NB4 (cell line): ENCODE results near the gene SH3GL3.

Experiments
- DNase-seq: peaks from one replicate; pipeline ENCODE4 v3.0.0; 2010; ENCODE audit warnings: low read depth
- H3K4me3 ChIP-seq: one replicate; pipeline ENCODE4 v1.5.1; 2011; ENCODE audit warnings: mild to moderate bottlenecking, low read depth, low read length, moderate library complexity
- CTCF ChIP-seq: IDR thresholded peaks from one replicate; pipeline ENCODE4 v1.5.1; 2012; ENCODE audit warnings: low read depth, low read length
- MAX ChIP-seq: IDR thresholded peaks from 2 replicates; pipeline ENCODE4 v1.6.1; 2011; ENCODE audit warnings: low read depth, low read length
- MYC ChIP-seq: IDR thresholded peaks from 2 replicates; pipeline ENCODE4 v1.6.1; 2011; ENCODE audit warnings: low read depth, low read length
- POLR2A ChIP-seq: IDR thresholded peaks from 2 replicates; pipeline ENCODE4 v1.6.1; 2011; ENCODE audit warnings: mild to moderate bottlenecking; ENCODE audit not compliant: insufficient read length; ENCODE audit errors: extremely low read depth

Gene SH3GL3

DNA sequence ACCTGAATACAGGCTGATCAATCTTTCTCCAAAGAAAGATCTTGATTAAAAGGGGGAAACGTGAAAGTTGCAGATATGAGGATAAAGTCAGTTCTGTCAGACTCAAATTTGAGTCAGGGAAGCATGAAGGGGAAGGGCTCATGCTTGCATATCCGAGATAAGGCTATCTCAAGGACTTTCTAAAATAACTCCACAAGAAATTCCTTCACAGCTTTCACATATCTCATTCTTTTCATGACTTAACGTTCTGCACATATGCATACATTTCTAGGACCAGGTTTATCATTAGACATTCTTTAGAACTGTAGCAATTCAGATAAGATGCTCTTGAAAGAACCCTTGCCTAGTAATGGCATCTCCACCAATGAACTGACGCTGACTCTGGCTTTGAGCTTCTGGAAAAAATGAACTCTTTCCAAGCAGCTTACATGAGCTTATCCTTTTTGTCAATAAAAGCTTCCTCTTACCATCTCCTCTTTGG lies 15.9 kb downstream of the SH3GL3 start:
- no peak overlapping the region for H3K4me3 ChIP-seq
- no peak for TF ChIP-seq CTCF
- no peak for TF ChIP-seq POLR2A
- no peak for TF ChIP-seq MAX
- TF ChIP-seq MYC = no peak
- no peak for DNase-seq

DNA sequence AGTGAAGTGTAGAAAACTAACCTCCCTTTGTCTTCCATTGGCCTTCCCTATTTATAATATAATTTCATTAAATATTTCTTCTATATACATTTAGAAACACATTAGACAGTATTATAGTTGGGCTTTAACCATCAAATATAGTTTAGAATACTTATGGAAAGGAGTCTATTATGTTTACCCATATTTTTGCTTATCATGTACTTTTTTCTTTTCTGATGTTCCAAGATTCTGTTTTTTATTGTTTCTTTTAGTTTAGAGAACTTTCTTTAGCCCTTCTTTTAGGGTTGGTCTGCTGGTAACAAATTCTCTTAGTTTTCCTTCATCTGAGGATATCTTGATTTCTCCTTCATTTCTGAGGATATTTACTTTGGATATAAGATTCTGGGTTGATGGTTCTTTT lies 23.7 kb downstream of the SH3GL3 start:
- H3K4me3 ChIP-seq = no peak overlapping the region
- DNase-seq = no peak
- TF ChIP-seq CTCF (no peak), MAX (no peak)

- no peak overlapping the region for H3K4me3 ChIP-seq
- TF ChIP-seq MAX = no peak
- no peak for TF ChIP-seq CTCF
- TF ChIP-seq POLR2A = no peak
- TF ChIP-seq MYC = no peak
- no peak for DNase-seq
These were observed 24.2 kb downstream of the SH3GL3 start for GRCh38 chr15:83471307-83471866.

DNA sequence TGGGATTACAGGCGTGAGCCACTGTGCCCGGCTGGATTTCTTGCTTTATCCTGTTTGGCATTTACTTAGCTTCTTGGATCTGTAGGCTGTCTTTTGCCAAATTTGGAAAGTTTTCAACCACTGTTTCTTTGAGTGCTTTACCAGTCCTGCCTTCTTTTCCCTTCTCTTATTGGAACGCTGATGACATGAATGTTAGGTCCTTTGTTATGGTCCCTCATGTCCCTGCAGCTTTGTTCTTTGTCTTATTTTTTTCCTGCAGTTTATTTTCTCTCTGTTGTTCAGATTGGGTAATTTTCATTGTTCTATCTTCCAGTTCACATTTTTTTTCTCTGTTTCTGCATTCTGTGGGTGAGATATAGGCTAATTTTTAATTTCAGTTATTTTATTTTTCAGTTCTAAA lies 25.0 kb downstream of the SH3GL3 start:
- DNase-seq = no peak
- TF ChIP-seq MAX = no peak
- no peak for TF ChIP-seq CTCF
- TF ChIP-seq POLR2A = no peak
- TF ChIP-seq MYC = no peak
- no peak overlapping the region for H3K4me3 ChIP-seq

DNA sequence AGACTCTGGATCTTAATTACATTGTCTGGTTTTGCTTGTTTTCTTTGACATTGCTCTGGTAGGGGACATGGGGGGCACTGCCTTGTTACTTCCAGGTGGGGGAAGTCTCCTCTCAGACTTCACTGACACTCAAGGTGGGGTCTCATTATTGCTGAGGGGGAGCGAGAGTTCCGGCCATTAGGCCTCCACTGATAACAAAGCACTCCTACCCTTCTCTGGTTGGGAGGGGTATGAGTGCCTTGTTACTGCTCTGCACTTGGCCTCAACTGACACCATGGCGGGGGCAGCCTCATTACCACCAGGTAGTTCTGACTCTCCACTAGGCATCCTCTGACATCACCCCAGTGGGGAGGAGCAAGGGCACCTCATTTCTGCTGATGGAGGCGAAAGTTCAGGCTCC lies 25.7 kb downstream of the SH3GL3 start:
- no peak for DNase-seq
- TF ChIP-seq POLR2A (no peak), MYC (no peak), MAX (no peak)

DNA sequence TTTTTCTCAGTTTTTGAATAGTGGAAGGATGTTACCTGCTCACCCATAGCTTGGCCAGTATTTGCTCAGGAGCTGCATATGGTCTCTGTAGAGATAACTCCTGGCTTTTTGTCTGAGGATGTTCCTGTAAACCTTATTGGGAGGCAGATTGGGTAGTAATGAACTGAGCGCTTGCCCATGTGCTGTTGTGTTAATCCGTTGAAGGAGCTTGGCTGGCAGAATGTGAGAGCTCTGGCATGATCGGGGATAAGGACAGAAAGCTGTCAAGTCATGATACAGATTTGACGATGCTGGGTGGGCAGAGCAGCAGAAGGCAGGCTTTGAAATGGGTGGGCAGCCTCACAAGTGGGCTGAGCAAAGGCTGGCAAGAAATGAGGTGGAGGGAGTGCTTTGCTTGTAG lies 27.4 kb downstream of the SH3GL3 start:
- DNase-seq = no peak
- H3K4me3 ChIP-seq = no peak overlapping the region
- no peak for TF ChIP-seq MAX
- no peak for TF ChIP-seq POLR2A
- TF ChIP-seq MYC = no peak

More for the DNA sequence above, 25.7 kb downstream of the SH3GL3 start:
- H3K4me3 ChIP-seq = no peak overlapping the region

DNA sequence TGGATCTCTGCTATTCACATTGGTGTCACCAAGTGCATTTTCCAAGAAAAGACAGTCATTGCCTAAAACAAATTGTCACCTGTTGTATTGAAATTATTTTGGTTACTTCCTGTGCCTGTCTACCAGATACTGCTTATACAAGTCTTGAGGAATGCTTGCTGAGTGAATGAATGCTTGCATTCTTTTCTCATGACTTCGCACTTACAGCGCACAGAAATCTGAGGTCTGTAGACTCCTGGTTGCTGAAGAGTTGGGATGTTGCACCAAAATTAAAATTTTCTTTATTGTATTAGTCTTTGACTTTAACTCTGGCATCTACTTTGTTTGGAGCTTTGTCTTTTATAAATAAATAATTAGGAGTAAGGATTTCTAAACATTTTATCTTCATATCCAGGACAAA lies 28.4 kb downstream of the SH3GL3 start:
- no peak for TF ChIP-seq MYC
- no peak for TF ChIP-seq CTCF
- TF ChIP-seq MAX = no peak
- no peak for TF ChIP-seq POLR2A
- no peak for DNase-seq
- H3K4me3 ChIP-seq = no peak overlapping the region
